Endothelial cell (in vitro differentiated cells): Measurements from ENCODE around the gene CCDC85B. TPM values are rescaled to one million over a fixed set of nuclear protein-coding genes. Genes with fewer than 3 reads are reported as not detected.
A peak's percentile ranks its signal among the peaks of the same experiment; 100 is the strongest.

Source experiments
- DNase-seq: peaks from one replicate; pipeline ENCODE4 v3.0.0; 2021; ENCODE audit warnings: low spot score
- H3K27ac Mint-ChIP-seq: one replicate; pipeline ENCODE4 v1.8.0; 2021; ENCODE audit warnings: mixed read lengths, inconsistent platforms; ENCODE audit not compliant: unreplicated experiment
- H3K27me3 Mint-ChIP-seq: one replicate; pipeline ENCODE4 v1.8.0; 2021; ENCODE audit warnings: mild to moderate bottlenecking, moderate library complexity, mixed read lengths, inconsistent platforms; ENCODE audit not compliant: unreplicated experiment
- H3K36me3 Mint-ChIP-seq: one replicate; pipeline ENCODE4 v1.8.0; 2021; ENCODE audit warnings: mild to moderate bottlenecking, low read depth, mixed read lengths, inconsistent platforms; ENCODE audit not compliant: unreplicated experiment
- H3K4me1 Mint-ChIP-seq: one replicate; pipeline ENCODE4 v1.8.0; 2021; ENCODE audit warnings: mild to moderate bottlenecking, mixed read lengths, inconsistent platforms; ENCODE audit not compliant: unreplicated experiment
- H3K4me3 Mint-ChIP-seq: one replicate; pipeline ENCODE4 v1.8.0; 2021; ENCODE audit warnings: mild to moderate bottlenecking, mixed read lengths, inconsistent platforms; ENCODE audit not compliant: unreplicated experiment
- H3K9me3 Mint-ChIP-seq: one replicate; pipeline ENCODE4 v1.8.0; 2021; ENCODE audit warnings: mixed read lengths, inconsistent platforms; ENCODE audit not compliant: unreplicated experiment
- CTCF ChIP-seq: fragments of 200-600 bp; sonication (generic); IDR thresholded peaks from one replicate; pipeline ENCODE4 v1.5.0; 2021; ENCODE audit warnings: antibody characterized with exemption; ENCODE audit not compliant: unreplicated experiment
- total RNA-seq: library from RNA; stranded (reverse); fragmentation: NEBNext Ultra II Directional; extraction: Animal tissue kit (Norgen Biotek cat#: 25700); gene quantifications from one replicate; pipeline ENCODE4 v1.2.1, GENCODE V29; 2021; ENCODE audit not compliant: unreplicated experiment

Gene CCDC85B
- total RNA-seq, 1 donor from 2014 or later = 90.7 TPM

GRCh38 chr11:65919141-65919572 is 28.7 kb downstream of the CCDC85B start, which contains the start of gene DRAP1:
TSS of gene DRAP1 (plus strand) at chr11:65919426. CDS start at chr11:65919502, 76 bp downstream.
- TF ChIP-seq CTCF = no peak
- no peaks in the 10 kb centered on the region for H3K9me3 Mint-ChIP-seq
- peak; percentile 100 for DNase-seq
- peak within 1 kb of the TSS; percentile 92 for H3K4me3 Mint-ChIP-seq
- peaks cover 13% of the 10 kb centered on the region for H3K36me3 Mint-ChIP-seq
- peaks cover 7% of the 10 kb centered on the region for H3K27me3 Mint-ChIP-seq
- H3K27ac Mint-ChIP-seq = peak within 1 kb of the TSS; percentile 72
- H3K4me1 Mint-ChIP-seq = peaks cover 9% of the 10 kb centered on the region

GRCh38 chr11:65919573-65920371 is 29.3 kb downstream of the CCDC85B start:
- DNase-seq = peak; percentile 46

GRCh38 chr11:65920372-65920802 is 29.9 kb downstream of the CCDC85B start:
- H3K27ac Mint-ChIP-seq = no peak overlapping the region
- H3K36me3 Mint-ChIP-seq = peaks cover 8% of the 10 kb centered on the region

More at GRCh38 chr11:65919573-65920371, 29.3 kb downstream of the CCDC85B start:
- H3K4me1 Mint-ChIP-seq = peaks cover 9% of the 10 kb centered on the region
- no peak overlapping the region for H3K27ac Mint-ChIP-seq
- H3K27me3 Mint-ChIP-seq = peaks cover 7% of the 10 kb centered on the region
- peaks cover 10% of the 10 kb centered on the region for H3K36me3 Mint-ChIP-seq
- H3K4me3 Mint-ChIP-seq = peak overlapping the region; percentile 90
- no peaks in the 10 kb centered on the region for H3K9me3 Mint-ChIP-seq
- TF ChIP-seq CTCF = no peak

GRCh38 chr11:65921033-65921555 is 30.6 kb downstream of the CCDC85B start:
- H3K9me3 Mint-ChIP-seq = no peaks in the 10 kb centered on the region
- TF ChIP-seq CTCF = no peak
- H3K36me3 Mint-ChIP-seq = peaks cover 8% of the 10 kb centered on the region
- H3K27ac Mint-ChIP-seq = no peak overlapping the region
- peak overlapping the region; percentile 90 for H3K4me3 Mint-ChIP-seq
- H3K4me1 Mint-ChIP-seq = peaks cover 6% of the 10 kb centered on the region
- H3K27me3 Mint-ChIP-seq = peaks cover 7% of the 10 kb centered on the region
- DNase-seq = no peak

More at GRCh38 chr11:65920372-65920802, 29.9 kb downstream of the CCDC85B start:
- TF ChIP-seq CTCF = no peak
- Mint-ChIP-seq H3K9me3 (no peaks in the 10 kb centered on the region), H3K27me3 (peaks cover 7% of the 10 kb centered on the region), H3K4me3 (peak overlapping the region; percentile 90), H3K4me1 (peaks cover 6% of the 10 kb centered on the region)
- no peak for DNase-seq

GRCh38 chr11:65921876-65922275 is 31.4 kb downstream of the CCDC85B start:
- Mint-ChIP-seq H3K4me1 (peaks cover under 1% of the 10 kb centered on the region), H3K36me3 (peaks cover 8% of the 10 kb centered on the region), H3K4me3 (peak overlapping the region; percentile 79), H3K9me3 (no peaks in the 10 kb centered on the region), H3K27me3 (peaks cover 8% of the 10 kb centered on the region), H3K27ac (no peak overlapping the region)
- DNase-seq = no peak
- TF ChIP-seq CTCF = no peak
